NCI-H446 treated with DMSO at 0.1 percent for 48 hours (cell line): Measurements from ENCODE around the gene SPATA1.

Source experiments
- DNase-seq: peaks from one replicate; lab custom pipeline; 2025; lab: John Stamatoyannopoulos, UW

The SPATA1 gene

DNA sequence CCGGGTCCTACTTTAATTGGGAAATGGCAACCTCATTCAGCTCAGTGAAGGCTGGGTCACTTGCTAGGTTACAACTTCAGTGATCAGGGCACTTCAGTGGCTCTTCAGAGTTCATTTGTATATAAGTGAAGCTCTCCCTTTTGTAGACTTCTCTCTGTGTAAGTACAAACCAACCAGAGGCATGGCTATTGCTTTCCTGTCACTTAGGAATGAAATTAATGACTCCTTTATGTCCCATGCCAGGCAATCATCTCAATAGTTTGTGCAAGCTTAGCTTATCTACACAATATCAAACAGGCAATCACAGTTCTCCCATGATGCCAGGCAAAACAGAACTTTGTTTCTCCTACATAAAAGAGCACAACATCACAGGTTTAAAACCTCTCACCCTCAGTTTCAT is 90.8 kb downstream of the SPATA1 start:
- DNase-seq: no peak

DNA sequence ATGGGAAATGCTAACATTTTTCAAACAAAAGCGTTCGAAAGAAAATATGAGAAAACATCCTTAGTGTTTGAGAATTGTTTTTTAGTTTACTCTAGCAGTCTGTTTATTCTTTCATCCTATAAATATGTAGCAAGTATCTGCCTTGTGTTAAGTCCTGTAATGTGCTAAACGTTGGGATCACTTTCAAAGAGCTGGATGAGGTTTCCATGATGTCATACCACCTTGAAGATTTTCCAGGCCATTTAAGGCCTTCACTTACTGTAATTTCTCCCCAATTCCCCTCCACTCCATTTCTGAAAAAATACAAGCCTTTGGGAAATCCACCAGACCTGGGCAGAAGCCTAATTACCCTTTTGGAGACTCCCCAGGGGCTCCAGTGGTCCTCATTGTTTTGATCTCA is 92.2 kb downstream of the SPATA1 start:
- no peak for DNase-seq

DNA sequence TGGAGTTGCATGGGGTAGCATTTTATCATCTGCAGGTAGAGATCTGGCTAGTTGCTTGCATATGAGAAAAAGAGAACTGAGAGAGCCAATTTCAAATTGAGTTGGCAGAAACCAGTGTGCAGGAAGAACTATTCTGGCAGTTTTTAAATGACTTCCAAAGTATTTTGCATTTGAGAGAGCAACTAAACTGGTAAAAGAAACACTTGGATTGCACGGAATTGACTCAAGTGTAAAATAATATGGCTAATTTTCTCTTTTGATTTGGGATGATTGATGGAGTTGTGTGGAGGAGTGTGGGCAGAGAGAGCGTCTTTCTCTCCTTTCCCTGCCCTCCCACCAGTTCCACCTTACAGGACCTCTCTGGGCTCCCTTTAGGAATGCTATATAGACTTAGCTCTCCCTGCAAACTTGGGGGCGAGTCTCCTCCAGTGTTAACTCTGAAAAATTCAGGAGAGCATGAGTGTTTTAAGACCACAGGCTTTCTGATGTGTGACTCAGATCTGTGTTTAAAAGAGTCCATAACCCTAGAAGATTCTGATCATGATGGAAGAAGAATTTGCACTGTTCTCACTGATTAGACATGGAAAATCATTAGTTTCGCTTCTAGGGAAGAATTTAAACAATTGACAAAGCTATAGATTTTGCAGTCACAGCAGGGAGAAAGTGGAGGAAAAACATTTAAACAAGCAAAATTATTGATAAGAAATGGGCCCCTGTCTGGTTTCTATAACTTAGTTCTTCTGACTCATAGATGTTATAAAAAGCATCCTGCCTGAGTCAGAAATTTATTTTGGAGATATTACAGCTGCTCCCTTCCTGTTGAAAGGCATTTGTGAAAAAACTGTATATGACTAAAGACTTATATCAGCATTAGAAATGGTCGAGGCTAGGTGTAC is 92.9 kb downstream of the SPATA1 start:
- no peak for DNase-seq

DNA sequence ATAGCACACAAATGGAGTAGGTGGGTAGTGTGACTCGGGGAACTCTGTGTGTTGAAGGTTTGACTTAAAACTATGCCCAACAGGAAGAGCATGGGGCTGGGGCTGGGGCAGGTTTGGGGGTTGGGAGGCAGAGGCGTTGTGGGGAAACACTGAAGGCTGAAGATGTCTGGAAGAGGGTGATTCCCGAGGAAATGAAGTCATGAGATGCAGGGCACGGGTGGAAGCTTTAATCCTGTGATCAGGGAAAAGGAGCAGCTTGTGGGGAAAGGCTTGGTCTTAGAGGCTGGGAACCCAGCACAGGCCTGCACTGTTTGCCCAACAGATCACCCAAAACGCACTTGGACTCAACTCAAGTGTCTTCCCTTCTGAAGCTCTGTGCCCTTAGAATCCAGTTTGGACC is 94.6 kb downstream of the SPATA1 start:
- no peak for DNase-seq

DNA sequence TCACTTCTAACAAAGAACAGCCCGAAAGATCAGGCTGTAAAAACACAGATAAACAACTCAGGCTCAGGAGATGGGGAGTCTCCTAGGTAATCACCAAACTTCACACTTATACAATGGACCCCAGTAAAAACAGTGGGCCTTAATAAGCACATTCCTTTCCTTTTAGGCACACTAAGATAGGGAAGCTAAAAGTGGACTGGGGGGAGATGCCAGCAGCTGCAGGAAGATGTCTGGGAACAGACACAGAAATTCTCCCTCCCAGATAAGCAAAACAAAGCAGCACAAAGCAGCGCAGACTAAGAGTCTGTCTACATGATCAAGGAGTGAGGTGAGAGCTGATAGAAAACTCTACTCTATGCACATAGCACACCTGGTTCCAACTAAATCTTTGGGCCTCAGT is 97.0 kb downstream of the SPATA1 start:
- DNase-seq: no peak

DNA sequence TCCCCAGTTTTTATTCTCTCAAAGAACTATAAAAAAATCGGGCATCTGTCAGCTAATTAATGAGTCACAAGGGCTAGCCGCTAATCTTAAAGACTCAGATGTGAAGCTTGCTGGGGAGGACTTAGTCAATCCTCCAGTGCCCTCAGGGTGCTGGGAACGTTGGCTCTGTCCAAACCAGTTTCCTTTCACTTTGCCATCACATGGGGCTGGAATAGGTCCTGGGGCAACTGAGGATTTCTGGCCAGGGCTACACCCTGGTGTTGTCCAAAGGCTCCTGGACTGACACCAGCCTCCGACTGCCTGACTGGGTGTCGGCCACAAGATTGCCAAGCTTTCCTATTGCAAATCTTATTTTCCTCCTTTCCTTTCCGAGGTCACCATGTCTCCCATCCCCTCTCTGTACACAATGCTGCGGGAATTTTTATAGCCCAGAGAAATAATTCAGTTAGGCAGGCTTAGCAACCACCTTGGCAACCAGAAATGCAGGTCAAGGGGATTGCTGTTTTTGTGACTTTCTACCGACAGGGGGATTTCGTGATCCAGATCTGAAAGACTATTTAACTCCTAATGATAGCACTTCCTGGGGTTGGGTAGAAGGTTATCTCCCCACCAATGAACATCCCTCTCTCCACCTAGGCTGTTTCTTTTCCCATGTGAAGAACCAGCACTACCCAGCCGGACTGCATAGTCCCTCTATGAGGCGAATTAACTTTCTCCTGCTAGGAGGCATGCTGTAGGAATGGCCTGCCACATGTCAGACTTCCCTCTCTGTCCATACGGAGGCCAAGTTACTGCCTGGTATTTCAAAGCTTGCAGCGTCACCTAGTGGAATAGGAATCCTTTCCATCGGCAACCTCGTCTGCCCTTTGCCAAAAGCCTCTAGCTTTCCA is 98.0 kb downstream of the SPATA1 start:
- DNase-seq: no peak

DNA sequence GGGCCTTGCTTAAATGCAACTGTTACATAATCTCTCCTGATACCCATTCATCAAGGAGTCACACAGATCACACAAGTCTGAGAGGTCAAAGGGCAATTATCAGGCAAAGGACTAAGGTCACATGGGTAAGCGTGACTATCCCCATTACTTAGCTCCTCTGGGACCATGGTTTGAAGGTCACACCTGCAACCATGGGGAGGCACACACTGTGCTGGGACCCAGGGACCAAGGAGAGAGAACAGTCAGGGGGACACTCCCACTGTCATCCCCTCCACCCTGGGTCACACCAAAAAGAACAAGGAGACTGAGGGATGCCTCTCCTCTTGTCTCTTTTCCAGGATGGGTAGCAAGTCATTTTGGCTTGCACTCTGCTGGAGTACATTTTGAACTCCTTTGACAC is 99.0 kb downstream of the SPATA1 start:
- DNase-seq: no peak

DNA sequence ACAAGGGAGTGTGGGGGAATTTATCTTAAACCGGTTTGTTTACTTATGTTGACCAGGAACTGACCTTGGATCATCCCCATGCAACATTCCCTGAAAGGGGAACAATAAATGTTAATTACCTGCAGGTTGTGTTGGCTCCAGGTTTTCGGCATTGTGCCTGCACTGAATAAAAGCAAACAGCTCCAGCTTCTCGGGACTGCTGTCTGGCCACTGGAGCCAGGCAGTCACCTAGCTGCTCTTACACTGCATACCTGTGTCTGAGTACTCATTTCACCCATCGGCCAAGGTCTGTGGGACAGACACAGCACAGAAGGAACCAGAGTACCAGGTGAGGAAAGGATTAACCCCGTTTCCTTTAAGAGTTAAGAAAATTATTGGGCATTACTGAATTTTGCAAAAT is 100.8 kb downstream of the SPATA1 start:
- DNase-seq: no peak

DNA sequence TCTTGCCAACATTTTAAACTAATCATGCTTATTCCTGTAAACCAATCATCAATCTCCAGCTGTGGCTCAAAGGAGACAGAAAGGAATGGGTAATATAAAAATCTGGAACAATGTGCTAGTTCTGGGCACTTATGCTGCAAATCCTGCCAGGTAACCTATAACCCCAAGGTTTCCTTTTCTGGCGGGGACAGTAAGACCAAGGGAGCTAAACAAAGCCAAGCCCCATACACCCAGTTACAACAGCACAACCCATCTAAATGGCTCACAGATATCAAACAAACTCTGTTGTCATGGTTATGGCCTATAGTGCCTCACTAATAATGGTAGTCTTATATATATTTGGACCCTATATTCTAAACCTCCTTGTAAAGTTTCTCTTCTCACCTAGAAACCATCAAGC is 104.9 kb downstream of the SPATA1 start:
- no peak for DNase-seq

DNA sequence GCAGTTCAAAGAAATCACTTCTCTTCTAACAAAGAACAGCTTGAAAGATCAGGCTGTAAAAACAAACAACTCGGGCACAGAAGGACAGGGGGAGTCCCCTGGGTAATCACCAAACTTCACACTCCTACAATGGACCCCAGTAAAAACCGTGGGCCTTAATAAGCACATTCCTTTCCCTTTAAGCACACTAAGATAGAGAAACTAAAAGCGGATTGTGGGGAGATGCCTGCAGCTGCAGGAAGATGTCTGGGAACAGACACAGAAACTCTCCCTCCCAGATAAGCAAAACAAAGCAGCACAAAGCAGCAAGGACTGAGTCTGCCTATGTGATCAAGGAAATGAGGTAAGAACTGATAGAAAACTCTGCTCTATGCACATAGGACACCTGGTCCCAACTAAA is 105.6 kb downstream of the SPATA1 start:
- DNase-seq: no peak

DNA sequence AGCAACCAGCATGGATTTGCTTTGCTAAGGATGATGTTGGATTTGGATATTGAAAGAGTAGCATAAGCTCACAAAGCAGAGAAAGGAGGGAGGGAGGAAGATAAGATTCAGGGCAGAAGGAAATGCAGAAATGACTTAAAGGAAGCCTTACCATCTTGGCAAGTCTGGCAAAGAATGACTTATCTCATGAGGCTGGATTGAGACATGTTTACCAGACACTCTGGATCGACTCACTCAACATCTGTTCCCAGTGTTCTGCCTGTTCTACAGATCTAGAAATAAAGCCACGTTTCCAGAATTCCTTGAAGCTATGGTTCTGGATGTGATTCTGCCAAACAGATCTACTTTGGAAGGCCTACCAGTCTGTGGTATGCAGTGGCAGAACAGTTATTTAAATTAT is 106.8 kb downstream of the SPATA1 start:
- no peak for DNase-seq

DNA sequence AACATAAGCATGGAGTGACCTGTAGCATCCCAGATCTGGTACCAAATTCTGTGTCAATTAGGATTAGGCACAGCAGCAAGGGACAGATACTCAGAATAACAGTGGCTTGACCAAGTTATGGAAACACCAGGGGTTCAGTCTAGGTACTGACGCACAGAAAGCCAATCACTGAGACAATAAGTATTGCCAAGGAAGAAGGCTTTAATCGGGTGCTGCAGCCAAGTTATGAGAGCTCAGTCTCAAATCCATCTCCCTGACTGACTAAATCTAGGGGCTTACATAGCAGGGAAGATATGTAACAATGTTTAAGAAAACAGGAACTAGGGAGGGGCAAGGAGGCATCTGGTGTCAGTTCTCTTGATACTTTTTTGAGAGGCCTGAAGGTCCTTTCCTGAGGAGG is 107.7 kb downstream of the SPATA1 start:
- no peak for DNase-seq

DNA sequence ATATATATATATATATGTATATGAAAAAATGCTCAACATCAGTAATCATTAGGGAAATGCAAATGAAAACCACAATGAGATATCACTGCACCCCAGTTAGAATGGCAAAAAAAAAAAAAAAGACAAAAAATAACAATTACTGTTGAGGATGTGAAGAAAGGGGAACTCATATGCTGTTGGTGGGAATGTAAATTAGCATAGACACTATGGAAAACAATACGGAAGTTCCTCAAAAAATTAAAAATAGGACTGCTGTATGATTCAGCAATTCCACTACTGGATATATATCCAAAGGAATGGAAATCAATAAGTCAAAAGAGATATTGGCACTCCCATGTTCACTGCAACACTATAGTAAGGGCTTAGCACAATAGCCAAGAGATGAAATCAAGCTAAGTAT is 109.6 kb downstream of the SPATA1 start:
- no peak for DNase-seq
